Fibroblast of skin of abdomen (primary cell): ENCODE results near the gene TBC1D5.
A peak's percentile ranks its signal among the peaks of the same experiment; 100 is the strongest.

ENCODE experiments used
- DNase-seq: peaks from one replicate; pipeline ENCODE4 v3.0.0-alpha.2; 2013

The TBC1D5 gene

DNA sequence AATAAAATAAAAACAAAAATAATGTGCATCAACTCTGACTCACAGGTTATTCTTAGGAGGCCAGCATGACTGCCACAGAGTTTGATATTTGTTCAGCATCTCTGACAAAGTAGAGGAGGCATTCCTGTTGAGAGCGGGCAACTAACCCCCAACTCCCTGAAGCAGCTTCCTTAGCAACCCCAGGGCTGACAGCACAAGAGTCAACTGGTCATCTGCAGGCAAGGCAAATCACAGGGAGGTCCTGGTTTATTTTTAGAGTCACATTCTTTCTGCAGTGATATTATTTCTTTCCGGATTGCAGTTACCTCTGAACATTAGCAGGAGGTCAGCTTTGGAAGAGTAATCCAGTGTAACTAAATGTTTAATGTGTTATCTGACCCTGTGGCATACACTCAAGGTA lies 584.7 kb downstream of the TBC1D5 start:
- DNase-seq: peak; percentile 16

DNA sequence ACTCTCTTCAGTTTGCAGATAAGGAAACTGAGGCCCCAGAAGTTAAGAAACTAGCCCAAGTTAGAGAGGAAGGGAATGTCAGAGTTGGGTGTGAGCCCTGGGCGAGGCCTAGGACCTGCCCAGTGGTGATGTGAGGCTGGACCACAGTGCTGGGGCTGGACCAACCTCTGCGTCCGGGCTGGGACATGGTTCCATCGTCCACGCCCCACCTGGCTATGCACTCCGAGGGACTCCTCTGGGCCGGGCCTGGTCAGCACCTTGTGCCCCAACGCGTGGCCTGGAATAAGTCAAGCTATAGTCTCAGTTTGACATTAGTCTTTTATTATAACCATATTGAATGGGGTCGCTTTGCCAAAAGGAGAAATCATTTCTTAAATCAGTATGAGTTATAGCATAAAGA lies 585.6 kb downstream of the TBC1D5 start:
- DNase-seq: no peak

DNA sequence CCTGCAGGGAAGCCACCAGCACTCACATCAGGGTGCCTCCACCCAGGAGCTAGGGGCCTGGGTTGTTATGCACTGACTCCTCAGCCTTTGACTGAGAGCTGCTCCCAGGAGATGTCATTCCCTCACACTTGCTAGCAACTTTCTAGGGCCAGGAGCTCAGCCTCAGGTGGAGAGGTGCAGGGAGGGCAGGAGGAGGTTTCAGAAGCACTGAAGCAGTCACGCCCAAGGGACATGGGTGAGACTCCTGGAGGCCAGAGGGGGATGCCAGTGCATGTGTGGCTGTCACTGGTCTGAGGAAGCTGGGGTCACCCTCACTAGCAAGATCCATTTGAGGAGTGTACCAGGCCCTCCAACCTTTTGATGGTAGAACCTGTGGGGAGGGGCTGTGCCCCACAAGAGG lies 586.5 kb downstream of the TBC1D5 start:
- DNase-seq: no peak

DNA sequence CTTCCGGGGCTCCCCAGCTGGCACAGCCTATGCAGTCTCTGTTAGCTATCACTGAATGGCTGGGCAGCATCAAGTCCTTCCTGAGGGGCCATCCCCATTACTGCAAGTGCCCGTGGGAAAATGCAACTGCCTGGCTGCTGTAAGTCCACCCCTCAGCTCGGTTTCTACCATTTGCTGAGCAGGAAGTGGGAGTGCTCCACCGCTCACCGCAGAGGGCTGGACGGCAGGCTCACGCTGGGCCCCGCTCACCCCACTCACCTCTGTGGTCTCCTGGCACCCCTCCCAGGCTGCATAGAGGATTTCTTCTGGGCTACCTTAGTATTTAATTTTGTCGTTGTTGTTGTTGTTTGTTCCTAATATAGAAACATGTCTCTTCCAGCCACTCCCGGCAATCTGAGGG lies 587.5 kb downstream of the TBC1D5 start:
- DNase-seq: no peak

DNA sequence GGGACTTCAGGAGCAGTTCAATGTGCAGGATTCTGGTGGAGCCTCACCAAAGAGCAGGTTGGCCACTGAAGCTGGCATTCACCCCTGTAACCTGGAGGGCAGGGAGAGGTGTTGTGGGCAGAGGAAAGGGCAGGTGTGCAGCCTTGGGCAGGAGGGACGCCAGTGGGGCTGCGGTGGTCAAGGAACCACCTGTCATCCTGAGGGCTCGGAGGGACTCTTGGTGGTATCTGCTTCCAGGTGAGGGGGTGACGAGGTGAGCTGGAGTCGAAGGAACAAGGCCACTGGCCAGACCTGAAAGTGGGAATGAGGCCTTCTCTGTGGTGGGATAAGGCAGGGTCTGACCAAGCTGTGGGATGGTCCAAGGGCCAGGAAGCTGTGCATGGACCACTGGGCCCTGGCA lies 588.2 kb downstream of the TBC1D5 start:
- no peak for DNase-seq

DNA sequence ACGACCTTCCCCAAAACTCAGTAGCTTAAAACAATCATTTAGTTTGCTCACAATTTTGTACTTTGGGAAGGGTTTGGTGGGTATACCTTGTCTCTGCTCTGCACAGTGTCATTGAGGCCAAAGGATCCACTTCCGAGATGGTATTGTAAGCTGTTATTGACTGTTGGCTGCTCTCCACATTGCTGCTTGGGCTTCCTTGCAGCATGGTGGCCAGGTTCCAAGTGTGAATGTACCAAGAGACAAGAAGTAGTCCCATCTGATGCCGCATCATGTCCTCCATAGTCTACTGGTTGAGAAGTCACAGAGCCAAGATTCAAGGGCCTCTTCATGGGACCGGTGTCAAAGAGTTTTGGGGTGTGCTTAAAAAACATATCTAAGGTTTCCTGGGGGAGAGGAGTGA lies 589.2 kb downstream of the TBC1D5 start:
- DNase-seq: no peak

DNA sequence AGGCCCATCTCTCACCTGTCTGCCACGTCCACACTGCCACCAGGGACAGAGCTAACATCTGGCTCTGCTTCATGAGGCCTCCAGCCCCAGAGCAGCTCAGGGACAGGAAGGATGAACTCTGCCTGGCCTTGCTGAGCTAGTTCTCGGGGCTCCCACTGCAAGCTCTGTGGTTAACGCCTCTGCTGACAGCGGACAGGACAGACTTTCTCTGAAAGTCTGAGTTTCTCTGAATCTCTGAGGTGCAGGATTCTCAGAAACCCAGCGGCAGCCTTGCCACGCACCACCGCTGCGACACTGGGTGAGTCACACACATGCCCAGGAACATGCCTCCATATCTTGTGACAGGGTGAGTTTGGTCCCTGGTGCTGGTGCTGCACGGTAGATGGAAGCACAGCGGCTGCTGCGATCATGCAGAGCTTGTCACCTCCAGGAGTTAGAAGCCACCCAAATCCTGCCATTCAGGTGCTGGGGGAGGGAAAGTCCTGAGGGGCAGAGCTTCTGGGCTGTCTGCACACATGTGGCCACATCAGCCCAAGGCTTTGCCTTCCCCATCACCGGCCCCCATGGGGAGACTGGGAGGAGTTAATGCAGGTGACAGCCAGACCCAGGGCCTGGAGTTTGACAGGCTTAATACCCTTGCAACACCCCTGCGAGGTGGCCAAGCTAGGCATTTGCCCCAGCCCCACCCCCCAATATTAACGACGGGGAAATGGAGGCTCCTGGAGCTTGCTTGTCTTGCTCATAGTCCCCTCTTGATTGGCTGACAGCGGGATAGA lies 590.6 kb downstream of the TBC1D5 start:
- DNase-seq: no peak

DNA sequence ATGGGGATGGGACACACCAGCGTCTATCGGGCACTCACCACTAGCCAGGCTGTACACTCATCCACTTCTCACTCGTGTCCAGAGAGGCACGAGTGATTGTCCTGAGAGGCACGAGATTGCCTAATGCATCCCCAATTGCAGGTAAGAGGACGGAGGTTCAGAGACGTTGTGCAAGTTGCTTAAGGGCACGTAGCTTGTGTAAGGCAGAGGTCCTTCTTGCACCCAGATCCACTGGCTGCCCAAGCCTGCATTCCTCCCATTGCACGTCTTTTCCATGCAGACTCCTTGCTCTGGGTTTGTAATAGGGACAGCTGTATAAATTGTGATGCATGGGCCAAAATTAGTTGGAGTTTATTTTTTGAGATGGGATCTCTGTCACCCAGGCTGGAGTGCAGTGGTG lies 593.4 kb downstream of the TBC1D5 start:
- DNase-seq: no peak

DNA sequence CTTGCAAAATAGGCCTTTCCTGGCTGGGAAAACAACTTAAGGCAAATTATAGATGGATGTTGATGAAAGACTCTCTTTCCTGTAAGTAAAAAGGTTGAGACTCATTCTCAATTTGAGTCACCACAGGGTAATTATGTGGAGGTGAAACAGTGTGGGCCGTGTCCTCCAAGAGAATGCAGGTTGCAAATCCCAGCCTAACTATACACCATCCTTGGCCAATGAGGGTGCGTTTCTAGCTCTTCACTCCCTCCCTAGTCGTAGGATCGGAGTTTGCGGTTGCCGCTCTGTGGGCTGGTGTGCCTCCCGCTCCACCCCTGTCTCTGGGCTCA lies 597.8 kb downstream of the TBC1D5 start:
- DNase-seq: no peak

DNA sequence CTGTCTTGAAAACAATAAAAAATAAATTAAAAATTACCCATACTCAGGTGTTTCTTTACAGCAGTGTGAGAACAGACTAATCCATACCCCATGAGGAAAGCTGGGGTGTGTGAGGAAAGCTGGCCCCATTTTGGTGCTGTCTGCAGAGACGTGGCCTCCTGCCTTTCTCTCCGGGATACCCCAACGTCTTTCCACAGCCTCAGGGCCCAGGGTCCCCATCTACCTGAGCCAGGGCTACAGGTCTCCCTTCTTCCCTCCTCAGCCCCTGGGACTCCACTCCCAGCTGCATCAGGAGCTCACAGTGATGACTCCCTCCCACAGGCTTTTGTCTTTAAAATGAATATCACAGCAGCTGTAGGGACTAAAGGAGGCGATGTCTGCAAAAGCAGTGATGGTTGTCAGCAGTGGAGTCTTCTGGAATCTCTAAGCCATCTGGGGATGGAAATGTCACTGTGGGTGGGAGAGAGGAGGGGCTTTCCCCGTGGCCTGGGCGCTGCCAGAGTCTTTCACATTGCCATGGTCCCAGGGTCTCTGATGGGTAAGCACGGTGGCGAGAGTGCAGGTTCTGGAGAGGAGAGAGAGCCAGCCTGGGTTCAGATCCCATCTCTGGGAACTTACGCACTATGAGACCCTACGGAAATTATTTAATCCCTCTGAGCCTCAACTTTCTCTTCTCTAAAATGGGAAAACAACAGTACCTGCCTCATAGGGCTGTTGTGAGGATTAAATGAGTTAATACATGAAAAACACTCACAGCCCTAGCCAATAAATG lies 598.4 kb downstream of the TBC1D5 start:
- no peak for DNase-seq

DNA sequence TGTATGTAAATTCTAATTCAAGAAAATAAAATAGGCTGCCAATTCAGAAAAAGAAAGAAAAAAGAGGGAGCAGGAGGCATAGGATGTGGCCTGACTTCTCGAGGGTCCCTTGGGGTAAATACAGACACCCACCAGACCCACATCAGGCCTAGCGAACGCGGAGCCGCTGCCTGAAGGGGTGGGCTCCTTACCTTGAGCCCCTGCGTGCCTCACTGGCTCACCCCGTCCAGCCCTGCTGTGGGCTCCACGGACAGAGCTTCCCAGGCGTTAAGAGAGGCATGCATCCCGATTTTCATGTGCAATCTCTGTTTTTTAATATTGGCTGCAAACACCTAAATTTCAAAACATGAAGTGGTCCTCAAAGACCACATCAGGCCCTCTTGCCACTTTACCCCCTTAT lies 599.9 kb downstream of the TBC1D5 start:
- no peak for DNase-seq

DNA sequence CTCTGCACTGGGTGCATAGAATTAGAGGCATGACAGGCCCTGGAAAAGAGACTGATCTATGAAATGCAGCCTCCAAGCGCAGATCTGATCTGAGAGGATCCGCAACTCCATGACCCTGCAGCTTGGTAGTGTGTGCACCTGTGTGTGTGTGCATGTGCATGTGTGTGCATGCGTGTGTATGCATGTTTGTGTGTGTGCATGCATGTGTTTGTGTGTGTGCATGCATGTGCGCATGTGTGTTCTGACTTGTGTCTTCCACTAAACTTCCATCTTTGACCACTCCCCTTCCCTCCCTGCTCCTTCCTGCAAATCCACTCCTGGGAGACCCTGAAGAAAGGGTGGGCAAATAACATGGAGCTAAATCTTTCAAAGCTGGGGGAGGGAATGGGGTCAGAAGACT lies 600.7 kb downstream of the TBC1D5 start:
- no peak for DNase-seq

DNA sequence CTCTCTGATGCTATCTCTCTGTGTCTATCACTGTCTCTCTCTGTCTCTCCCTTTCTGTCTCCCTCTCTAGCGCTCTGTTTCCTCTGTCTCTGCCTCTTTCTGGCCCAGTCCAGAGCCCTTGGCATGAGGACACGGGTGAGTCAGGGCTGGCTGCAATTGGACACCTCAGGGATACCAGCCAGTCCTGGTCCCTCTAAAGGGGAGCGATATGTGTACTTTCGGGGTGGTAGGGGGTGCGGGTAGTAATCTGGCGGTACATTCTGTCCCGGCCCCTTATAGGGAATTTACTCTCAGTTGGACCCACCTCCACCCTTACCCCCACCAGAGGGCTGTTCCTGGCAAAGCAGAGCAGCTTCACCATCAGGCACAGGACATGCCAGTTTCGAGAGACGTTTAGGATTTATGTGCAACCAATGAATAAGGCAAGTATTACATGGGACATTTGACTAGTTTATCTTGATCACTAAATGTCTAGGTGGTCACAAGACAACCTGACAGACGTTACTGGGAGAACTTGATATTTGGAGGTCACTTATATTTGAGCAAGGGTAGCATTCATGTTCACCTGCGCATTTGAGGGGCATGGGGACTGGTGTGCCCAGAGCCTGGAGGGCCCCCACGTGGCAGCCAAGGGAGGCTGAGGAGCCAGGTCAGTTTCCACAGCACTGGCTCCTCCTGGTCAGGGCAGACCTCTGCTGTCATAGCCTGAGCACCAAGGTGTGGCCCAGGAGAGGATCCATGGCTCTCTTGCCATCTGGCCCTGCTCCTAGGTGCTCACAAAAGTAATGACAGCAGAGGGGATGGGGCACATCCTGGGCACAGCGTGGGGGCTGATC lies 601.5 kb downstream of the TBC1D5 start:
- no peak for DNase-seq

DNA sequence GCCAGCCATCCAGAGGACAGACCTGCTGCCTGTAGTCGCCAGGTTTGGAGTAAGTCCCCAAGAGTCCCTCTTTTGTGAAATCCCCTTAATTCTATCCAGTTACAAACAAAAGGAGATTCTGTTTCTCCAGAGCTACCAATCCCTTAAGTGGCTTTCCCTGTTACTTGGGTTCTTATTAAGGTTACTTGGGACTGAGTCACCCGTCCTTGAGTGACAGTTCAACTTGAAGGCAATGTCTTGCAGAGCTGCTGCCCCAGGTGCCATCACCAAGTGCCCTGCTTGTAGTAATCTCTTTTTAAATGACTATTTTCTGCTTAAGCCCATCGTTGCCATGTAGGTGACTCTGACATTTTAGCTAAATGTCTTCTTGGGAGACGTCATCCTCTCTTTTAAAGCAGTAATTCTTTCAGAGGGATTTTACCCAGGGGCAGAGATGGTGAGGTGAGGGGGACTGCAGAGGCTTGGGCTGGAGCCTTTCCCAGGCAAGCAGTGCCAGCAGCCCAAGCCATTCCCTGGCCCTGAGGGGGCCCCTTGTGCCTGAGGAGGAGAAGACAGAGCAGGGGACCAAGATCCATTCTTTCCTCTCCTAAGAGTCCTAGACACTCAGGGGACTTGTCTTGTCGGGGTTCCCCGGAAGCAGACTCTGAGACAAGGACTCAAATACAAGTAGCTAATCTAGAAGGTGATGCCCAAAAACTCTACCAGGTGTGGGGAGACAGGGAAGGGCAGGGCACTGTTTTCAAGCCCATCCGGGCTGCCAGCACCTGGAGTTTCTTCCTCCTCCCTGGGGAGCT lies 604.0 kb downstream of the TBC1D5 start:
- no peak for DNase-seq

DNA sequence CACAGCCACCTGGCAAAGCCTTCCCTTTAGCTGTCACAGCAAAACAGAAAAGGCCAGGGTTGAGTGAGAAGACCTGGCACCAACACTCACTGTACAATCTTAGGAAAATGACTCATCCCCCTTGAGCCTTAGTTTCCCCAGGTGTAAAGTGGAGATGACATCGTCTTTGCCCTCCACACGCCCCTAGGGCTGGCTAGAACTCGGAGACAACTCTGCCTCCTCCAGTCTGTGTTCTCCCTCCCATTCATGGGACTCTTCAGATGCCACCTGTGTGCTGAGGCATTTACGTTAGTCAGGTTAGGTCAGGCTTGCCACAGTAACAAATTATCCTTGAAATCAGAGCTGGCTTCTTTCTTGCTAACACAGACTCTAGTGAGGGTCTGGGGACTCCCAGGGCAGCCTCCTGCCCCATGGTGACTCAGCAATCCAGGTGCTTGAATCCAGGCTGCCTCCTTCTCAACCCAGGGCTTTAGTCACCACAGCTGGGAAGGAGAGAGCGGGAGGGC lies 605.1 kb downstream of the TBC1D5 start:
- DNase-seq: no peak

DNA sequence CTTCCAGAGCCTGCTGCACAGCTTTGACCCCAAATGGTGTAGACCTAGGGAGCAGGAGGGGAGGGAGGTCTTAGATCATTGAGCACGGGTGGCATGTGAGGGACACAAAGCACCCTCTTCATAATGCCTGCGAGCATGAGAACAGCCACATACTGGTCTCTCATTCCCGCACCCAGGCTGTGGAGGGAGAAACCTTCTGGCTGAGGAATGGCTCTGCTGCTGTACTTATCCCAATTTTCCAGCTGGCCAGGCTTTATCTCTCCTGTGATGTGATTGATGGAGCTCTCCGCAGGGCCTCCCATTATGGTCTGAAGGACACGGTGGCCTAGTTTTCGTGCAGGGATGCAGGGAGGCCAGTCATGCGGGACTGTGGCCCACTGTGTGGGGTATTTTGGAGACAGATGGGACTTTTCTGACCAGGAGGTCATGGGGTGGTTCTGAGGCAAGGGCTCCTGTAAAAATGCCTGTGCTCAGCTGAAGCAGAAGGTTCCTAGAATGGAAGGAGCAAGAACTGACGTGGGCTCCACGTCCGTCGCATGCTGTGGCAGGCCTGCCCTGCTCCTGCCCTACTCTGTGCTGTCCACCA lies 606.2 kb downstream of the TBC1D5 start:
- DNase-seq: no peak

DNA sequence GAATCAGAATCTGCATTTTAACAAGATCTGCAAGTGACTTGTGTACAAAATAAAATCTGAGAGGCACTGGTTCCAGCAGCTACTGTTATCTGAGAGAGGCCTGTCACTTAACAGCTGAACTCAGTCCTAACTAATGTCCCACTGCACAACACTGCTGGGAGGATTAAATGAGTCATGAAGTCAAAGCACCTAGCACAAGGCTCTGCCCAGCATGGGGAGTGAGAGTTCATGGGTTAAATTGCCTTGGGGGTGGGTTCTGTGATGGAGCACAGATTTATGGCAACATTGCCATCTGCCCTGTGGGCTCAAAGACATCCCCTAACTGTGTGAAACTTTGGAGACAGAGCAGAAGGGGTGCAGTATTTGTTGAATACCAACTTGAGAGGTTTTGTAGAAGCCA lies 606.7 kb downstream of the TBC1D5 start:
- no peak for DNase-seq

DNA sequence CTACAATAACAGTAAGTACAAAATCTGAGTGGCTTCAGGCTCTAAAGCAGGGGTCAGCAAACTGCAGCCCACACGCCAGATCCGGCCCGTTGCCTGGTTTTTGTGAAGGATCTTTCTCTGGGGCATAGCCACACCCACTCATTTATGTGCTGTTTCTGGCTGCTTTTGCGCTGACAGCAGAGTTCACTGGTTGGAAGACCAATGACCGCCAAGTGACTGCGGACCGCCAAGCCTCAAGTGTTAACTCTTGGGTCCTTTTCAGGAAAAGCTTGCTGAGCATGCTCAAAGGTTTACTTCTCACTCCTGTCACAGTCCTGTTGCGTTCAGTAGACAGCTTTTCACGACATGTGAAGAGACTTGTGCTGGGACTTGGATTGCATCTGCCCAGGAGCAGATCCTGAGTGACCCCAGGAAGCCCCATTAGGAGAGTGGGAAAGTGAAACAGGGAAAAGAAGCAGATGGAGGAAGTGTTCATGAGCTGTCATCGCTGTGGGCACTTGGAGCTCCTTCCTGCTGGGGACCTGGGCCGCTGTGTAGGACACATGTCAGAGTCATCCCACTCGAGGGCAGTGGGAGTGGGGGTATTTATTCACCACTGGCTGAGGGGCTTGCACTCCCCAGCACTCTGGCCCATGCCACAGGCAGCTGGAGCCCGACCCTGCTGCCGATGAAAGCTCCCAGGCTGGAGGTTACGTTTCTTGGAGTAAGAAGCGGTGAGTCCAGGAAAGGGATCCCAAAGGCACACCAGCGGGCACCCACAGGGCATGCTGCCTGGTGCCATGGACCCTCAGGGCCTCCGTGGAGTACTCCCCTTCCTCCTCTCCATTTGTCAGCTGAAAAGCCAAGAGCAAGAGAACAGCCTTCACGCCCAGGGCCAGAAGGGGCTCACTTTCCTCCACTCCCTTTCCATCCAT lies 608.5 kb downstream of the TBC1D5 start:
- no peak for DNase-seq

DNA sequence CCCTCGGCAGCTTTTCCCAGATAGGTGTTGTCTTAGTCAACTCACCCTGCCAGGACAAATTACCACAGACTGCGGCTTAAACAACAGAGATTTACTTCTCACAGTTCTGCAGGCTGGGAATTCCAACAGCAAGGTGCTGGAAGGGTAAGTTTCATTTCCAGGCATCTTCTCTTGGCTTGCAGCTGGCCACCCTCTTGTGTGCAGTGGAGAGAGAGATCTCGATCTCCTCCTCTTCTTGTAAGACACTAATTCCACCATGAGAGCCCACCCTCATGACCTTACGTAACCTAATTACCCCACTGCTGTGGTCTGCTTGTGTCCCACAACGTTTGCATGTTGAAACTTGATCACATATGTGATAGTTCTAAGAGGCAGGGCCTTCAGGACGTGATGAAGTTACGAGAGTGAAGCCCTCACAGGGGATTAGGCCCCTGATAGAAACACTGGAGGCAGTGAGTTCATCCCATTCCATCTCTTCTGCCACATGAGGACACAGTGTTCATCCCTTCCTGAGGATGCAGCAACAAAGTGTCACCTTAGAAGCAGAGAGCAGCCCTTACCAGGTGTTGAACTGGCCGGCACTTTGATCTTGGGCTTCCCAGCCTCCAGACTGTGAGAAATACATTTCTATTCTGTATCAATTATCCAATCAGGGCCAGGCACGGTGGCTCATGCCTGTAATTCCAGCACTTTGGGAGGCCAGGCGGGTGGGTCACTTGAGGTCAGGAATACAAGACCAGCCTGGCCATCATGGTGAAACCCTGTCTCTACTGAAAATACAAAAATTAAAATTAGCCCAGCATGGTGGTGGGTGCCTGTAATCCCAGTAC lies 609.9 kb downstream of the TBC1D5 start:
- no peak for DNase-seq

DNA sequence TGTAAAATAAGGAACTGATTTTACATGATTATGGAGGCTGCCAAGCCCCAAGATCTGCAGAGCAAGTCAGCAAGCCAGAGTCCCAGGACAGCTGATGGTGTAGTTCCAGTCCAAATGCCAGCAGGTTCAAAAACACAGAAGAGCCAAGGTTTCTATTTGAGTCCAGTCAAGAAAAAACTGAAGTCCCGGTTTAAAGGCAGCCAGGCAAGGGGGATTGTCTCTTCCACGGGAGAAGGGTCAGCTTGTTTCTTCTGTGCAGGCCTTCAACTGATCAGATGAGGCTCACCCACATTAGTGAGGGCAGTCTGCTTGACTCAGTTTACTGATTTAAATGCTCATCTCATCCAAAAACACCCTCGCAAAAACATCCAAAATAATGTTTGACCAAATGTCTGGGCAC lies 611.5 kb downstream of the TBC1D5 start:
- no peak for DNase-seq
